GM23338 (cell line): ENCODE results near the gene GAREM1. TPM values are rescaled to one million over a fixed set of nuclear protein-coding genes. Genes with fewer than 3 reads are reported as not detected.

Source experiments
- ATAC-seq: fragments of 200-7000 bp; cut with Tn5 transposase; 3 replicates; pipeline ENCODE4 v1.9.1; 2020
- DNase-seq: peaks from one replicate; pipeline ENCODE4 v3.0.0-alpha.2; 2015; ENCODE audit warnings: low spot score
- H2AFZ ChIP-seq: fragments of 200-600 bp; sonication (generic); 2 replicates; pipeline ENCODE4 v1.8.0; 2016; ENCODE audit warnings: antibody characterized with exemption, mild to moderate bottlenecking, moderate library complexity
- H3F3A ChIP-seq: fragments of 200-600 bp; sonication (generic); replicated peaks from 2 replicates; pipeline ENCODE4 v1.8.0; 2017; ENCODE audit warnings: antibody characterized with exemption, mixed run types, low read depth
- H3K27ac ChIP-seq: fragments of 200-600 bp; sonication (generic); 2 replicates; pipeline ENCODE4 v1.6.1; 2016; ENCODE audit warnings: low read depth
- H3K27me3 ChIP-seq: fragments of 200-600 bp; sonication (generic); 2 replicates; pipeline ENCODE4 v1.8.0; 2016; ENCODE audit warnings: mild to moderate bottlenecking, mixed run types, moderate library complexity; ENCODE audit not compliant: insufficient read depth
- H3K36me3 ChIP-seq: fragments of 200-600 bp; sonication (generic); 2 replicates; pipeline ENCODE4 v1.8.0; 2016; ENCODE audit warnings: mild to moderate bottlenecking; ENCODE audit not compliant: insufficient read depth
- H3K4me1 ChIP-seq: fragments of 200-600 bp; sonication (generic); 2 replicates; pipeline ENCODE4 v1.8.0; 2016; ENCODE audit warnings: mild to moderate bottlenecking, moderate library complexity; ENCODE audit not compliant: insufficient read depth
- H3K4me2 ChIP-seq: fragments of 200-600 bp; sonication (generic); 2 replicates; pipeline ENCODE4 v1.7.1; 2017; ENCODE audit warnings: mixed run types
- H3K4me3 ChIP-seq: fragments of 200-600 bp; sonication (generic); 2 replicates; pipeline ENCODE4 v1.6.1; 2016; ENCODE audit warnings: mixed run types
- H3K79me2 ChIP-seq: fragments of 200-600 bp; sonication (generic); replicated peaks from 2 replicates; pipeline ENCODE4 v1.8.0; 2017; ENCODE audit warnings: mild to moderate bottlenecking; ENCODE audit not compliant: insufficient read depth
- H3K9me2 ChIP-seq: fragments of 200-600 bp; sonication (generic); 2 replicates; pipeline ENCODE4 v1.8.0; 2017; ENCODE audit not compliant: insufficient read depth
- H4K20me1 ChIP-seq: fragments of 200-600 bp; sonication (generic); replicated peaks from 2 replicates; pipeline ENCODE4 v1.8.0; 2017; ENCODE audit warnings: mild to moderate bottlenecking; ENCODE audit not compliant: insufficient read depth
- H3K27ac Mint-ChIP-seq: 2 replicates; pipeline ENCODE4 v1.8.0; 2020; ENCODE audit warnings: inconsistent platforms, mild to moderate bottlenecking, moderate library complexity, mixed read lengths
- H3K27me3 Mint-ChIP-seq: 3 replicates; pipeline ENCODE4 v1.8.0; 2022; ENCODE audit warnings: low read depth, mild to moderate bottlenecking, moderate library complexity, mixed read lengths, inconsistent platforms; ENCODE audit not compliant: insufficient read depth, poor library complexity
- H3K36me3 Mint-ChIP-seq: 3 replicates; pipeline ENCODE4 v1.8.0; 2021; ENCODE audit warnings: low read depth, mild to moderate bottlenecking, inconsistent platforms, moderate library complexity, mixed read lengths
- H3K4me1 Mint-ChIP-seq: 3 replicates; pipeline ENCODE4 v1.8.0; 2020; ENCODE audit warnings: mild to moderate bottlenecking, inconsistent platforms, mixed read lengths
- H3K4me3 Mint-ChIP-seq: 3 replicates; pipeline ENCODE4 v1.8.0; 2021; ENCODE audit warnings: moderate library complexity, mild to moderate bottlenecking, inconsistent platforms, mixed read lengths
- H3K9me3 Mint-ChIP-seq: 3 replicates; pipeline ENCODE4 v1.8.0; 2020; ENCODE audit warnings: moderate library complexity, mild to moderate bottlenecking, inconsistent platforms, mixed read lengths
- CREB1 ChIP-seq: fragments of 250-450 bp; sonication (Bioruptor Pico); IDR thresholded peaks from 2 replicates; pipeline ENCODE4 v1.5.0; 2020; ENCODE audit warnings: low read depth, mild to moderate bottlenecking, moderate library complexity
- CTCF ChIP-seq, 2 experiments: fragments of 200-600 bp in 1 of 2; sonication (generic) in 1 of 2; conservative IDR thresholded peaks; 2 replicates each; pipeline versions ENCODE4 v1.5.1 to v1.6.1; 2016 to 2017; ENCODE audit warnings: antibody characterized with exemption in 2 of 2, low read depth in 2 of 2, mild to moderate bottlenecking in 2 of 2, moderate library complexity in 1 of 2
- ETS1 ChIP-seq: IDR thresholded peaks from 2 replicates; pipeline ENCODE4 v1.6.1; 2016; ENCODE audit warnings: antibody characterized with exemption
- EZH2 ChIP-seq: fragments of 200-600 bp; sonication (generic); IDR thresholded peaks from one replicate; pipeline ENCODE4 v1.8.0; 2017; ENCODE audit warnings: antibody characterized with exemption, mild to moderate bottlenecking, low read depth; ENCODE audit not compliant: unreplicated experiment
- EZH2phosphoT487 ChIP-seq: fragments of 200-600 bp; sonication (generic); IDR thresholded peaks from one replicate; pipeline ENCODE4 v1.8.1; 2018; ENCODE audit warnings: antibody characterized with exemption; ENCODE audit not compliant: unreplicated experiment
- JUNB ChIP-seq: IDR thresholded peaks from one replicate; pipeline ENCODE4 v1.6.1; 2016; ENCODE audit warnings: antibody characterized with exemption; ENCODE audit not compliant: unreplicated experiment
- NANOG ChIP-seq: IDR thresholded peaks from 2 replicates; pipeline ENCODE4 v1.6.1; 2016; ENCODE audit warnings: antibody characterized with exemption, borderline replicate concordance
- POLR2AphosphoS5 ChIP-seq: IDR thresholded peaks from 2 replicates; pipeline ENCODE4 v1.6.1; 2016; ENCODE audit warnings: antibody characterized with exemption, low read depth
- STAT1 ChIP-seq: IDR thresholded peaks from one replicate; pipeline ENCODE4 v1.6.1; 2016; ENCODE audit warnings: antibody characterized with exemption; ENCODE audit not compliant: unreplicated experiment
- ZNF114 ChIP-seq: fragments of 250-450 bp; sonication (Bioruptor Pico); IDR thresholded peaks from 2 replicates; pipeline ENCODE4 v1.5.0; 2020; ENCODE audit warnings: mild to moderate bottlenecking, moderate library complexity
- ZNF331 ChIP-seq: fragments of 250-450 bp; sonication (Bioruptor Pico); IDR thresholded peaks from 2 replicates; pipeline ENCODE4 v1.5.0; 2020; ENCODE audit warnings: low read depth, mild to moderate bottlenecking, moderate library complexity
- polyA plus RNA-seq: library from polyadenylated mRNA; unstranded; fragments of >200 nt; fragmentation: Nextera tagmentation; extraction: Ambion mirVana; gene quantifications from 2 replicates; pipeline ENCODE4 v1.2.1, GENCODE V29; 2016
- total RNA-seq: library from RNA; depleted of rRNA; stranded (reverse); fragments of >200 nt; shearing (Covaris generic); gene quantifications from 2 replicates; pipeline ENCODE4 v1.2.3, GENCODE V29; 2014
- TF ChIP-seq, protein P1 (sequence below): fragments of 250-450 bp; sonication (Bioruptor Pico); IDR thresholded peaks from 2 replicates; pipeline ENCODE4 v1.5.0; 2020; ENCODE audit warnings: mild to moderate bottlenecking, moderate library complexity

Gene GAREM1
- total and polyA plus RNA-seq, 2 experiments from 2014 or later = 2.7 to 6.0 TPM

GRCh38 chr18:32431753-32432152 is 38.9 kb downstream of the GAREM1 start:
- no peaks in the 10 kb centered on the region for H3K27me3 ChIP-seq
- H3K4me3 ChIP-seq = no peak overlapping the region
- H4K20me1 ChIP-seq = no peaks in the 10 kb centered on the region
- Mint-ChIP-seq H3K27ac (no peak overlapping the region), H3K27me3 (no peaks in the 10 kb centered on the region), H3K36me3 (0 out of 3 replicates have a peak, but pooled peaks cover 2% of the 10 kb centered on the region), H3K4me3 (no peak overlapping the region), H3K9me3 (no peaks in the 10 kb centered on the region), H3K4me1 (peaks cover 25% of the 10 kb centered on the region)
- ATAC-seq (no peak), DNase-seq (no peak)
- no peaks in the 10 kb centered on the region for H3K9me2 ChIP-seq
- no peaks in the 10 kb centered on the region for H3K36me3 ChIP-seq
- H3K79me2 ChIP-seq = peaks cover 42% of the 10 kb centered on the region
- H3K27ac ChIP-seq = no peak overlapping the region
- no peak overlapping the region for H2AFZ ChIP-seq
- no peak overlapping the region for H3K4me2 ChIP-seq
- H3F3A ChIP-seq = no peaks in the 10 kb centered on the region
- H3K4me1 ChIP-seq = no peaks in the 10 kb centered on the region
- TF ChIP-seq EZH2 (no peak), ZNF331 (CRISPR knock-in tag) (no peak), JUNB (no peak)

DNA sequence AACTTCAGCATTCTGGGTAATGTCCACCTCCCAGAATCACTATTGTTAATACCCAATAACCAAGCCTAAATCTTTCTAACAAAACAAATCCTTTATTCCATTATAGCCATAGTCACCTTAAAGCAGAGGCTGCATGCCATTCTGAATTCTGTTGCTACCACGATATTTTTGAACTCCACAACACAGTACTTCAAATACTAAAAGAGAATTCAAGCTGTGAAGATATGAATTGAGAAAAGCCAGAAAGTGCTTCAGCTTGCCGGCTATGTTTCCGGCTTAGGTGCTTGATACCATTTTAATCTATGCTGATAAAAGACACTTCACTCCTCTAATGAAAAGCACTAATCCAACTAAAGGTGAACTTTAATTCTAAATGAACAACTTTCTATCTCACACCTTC is 41.3 kb downstream of the GAREM1 start:
- H3K9me3 Mint-ChIP-seq = no peaks in the 10 kb centered on the region
- H3K4me1 ChIP-seq = no peaks in the 10 kb centered on the region
- no peaks in the 10 kb centered on the region for H4K20me1 ChIP-seq
- H3K27ac ChIP-seq = no peak overlapping the region
- H3K36me3 Mint-ChIP-seq = 0 out of 3 replicates have a peak, but pooled peaks cover 2% of the 10 kb centered on the region
- no peak overlapping the region for H2AFZ ChIP-seq
- H3K4me3 Mint-ChIP-seq = no peak overlapping the region
- H3K9me2 ChIP-seq = no peaks in the 10 kb centered on the region
- H3K36me3 ChIP-seq = no peaks in the 10 kb centered on the region
- ATAC-seq (no peak), DNase-seq (no peak)
- H3K4me2 ChIP-seq = no peak overlapping the region
- no peaks in the 10 kb centered on the region for H3K27me3 Mint-ChIP-seq
- H3K27me3 ChIP-seq = no peaks in the 10 kb centered on the region
- peaks cover 19% of the 10 kb centered on the region for H3K4me1 Mint-ChIP-seq
- peaks cover 38% of the 10 kb centered on the region for H3K79me2 ChIP-seq
- H3F3A ChIP-seq = no peaks in the 10 kb centered on the region
- no peak overlapping the region for H3K4me3 ChIP-seq
- H3K27ac Mint-ChIP-seq = no peak overlapping the region
- TF ChIP-seq ZNF331 (CRISPR knock-in tag) (no peak), NANOG (no peak), JUNB (no peak), EZH2phosphoT487 (no peak), CTCF (conservative IDR thresholded peaks at IDR 0.05; ENCODE audit: low read depth in 2 of 2) (no peak), POLR2AphosphoS5 (no peak), CREB1 (CRISPR knock-in tag) (no peak), EZH2 (no peak), STAT1 (no peak), ZNF114 (CRISPR knock-in tag) (no peak), ETS1 (no peak)
- TF ChIP-seq, protein P1, sequence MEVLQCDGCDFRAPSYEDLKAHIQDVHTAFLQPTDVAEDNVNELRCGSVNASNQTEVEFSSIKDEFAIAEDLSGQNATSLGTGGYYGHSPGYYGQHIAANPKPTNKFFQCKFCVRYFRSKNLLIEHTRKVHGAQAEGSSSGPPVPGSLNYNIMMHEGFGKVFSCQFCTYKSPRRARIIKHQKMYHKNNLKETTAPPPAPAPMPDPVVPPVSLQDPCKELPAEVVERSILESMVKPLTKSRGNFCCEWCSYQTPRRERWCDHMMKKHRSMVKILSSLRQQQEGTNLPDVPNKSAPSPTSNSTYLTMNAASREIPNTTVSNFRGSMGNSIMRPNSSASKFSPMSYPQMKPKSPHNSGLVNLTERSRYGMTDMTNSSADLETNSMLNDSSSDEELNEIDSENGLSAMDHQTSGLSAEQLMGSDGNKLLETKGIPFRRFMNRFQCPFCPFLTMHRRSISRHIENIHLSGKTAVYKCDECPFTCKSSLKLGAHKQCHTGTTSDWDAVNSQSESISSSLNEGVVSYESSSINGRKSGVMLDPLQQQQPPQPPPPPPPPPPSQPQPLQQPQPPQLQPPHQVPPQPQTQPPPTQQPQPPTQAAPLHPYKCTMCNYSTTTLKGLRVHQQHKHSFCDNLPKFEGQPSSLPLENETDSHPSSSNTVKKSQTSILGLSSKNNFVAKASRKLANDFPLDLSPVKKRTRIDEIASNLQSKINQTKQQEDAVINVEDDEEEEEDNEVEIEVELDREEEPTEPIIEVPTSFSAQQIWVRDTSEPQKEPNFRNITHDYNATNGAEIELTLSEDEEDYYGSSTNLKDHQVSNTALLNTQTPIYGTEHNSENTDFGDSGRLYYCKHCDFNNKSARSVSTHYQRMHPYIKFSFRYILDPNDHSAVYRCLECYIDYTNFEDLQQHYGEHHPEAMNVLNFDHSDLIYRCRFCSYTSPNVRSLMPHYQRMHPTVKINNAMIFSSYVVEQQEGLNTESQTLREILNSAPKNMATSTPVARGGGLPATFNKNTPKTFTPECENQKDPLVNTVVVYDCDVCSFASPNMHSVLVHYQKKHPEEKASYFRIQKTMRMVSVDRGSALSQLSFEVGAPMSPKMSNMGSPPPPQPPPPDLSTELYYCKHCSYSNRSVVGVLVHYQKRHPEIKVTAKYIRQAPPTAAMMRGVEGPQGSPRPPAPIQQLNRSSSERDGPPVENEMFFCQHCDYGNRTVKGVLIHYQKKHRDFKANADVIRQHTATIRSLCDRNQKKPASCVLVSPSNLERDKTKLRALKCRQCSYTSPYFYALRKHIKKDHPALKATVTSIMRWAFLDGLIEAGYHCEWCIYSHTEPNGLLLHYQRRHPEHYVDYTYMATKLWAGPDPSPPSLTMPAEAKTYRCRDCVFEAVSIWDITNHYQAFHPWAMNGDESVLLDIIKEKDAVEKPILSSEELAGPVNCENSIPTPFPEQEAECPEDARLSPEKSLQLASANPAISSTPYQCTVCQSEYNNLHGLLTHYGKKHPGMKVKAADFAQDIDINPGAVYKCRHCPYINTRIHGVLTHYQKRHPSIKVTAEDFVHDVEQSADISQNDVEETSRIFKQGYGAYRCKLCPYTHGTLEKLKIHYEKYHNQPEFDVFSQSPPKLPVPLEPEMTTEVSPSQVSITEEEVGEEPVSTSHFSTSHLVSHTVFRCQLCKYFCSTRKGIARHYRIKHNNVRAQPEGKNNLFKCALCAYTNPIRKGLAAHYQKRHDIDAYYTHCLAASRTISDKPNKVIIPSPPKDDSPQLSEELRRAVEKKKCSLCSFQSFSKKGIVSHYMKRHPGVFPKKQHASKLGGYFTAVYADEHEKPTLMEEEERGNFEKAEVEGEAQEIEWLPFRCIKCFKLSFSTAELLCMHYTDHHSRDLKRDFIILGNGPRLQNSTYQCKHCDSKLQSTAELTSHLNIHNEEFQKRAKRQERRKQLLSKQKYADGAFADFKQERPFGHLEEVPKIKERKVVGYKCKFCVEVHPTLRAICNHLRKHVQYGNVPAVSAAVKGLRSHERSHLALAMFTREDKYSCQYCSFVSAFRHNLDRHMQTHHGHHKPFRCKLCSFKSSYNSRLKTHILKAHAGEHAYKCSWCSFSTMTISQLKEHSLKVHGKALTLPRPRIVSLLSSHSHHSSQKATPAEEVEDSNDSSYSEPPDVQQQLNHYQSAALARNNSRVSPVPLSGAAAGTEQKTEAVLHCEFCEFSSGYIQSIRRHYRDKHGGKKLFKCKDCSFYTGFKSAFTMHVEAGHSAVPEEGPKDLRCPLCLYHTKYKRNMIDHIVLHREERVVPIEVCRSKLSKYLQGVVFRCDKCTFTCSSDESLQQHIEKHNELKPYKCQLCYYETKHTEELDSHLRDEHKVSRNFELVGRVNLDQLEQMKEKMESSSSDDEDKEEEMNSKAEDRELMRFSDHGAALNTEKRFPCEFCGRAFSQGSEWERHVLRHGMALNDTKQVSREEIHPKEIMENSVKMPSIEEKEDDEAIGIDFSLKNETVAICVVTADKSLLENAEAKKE (CRISPR knock-in tag) = no peak
